HL-60 (cell line): ENCODE results near the gene KRT37.

Experiments
- DNase-seq, 2 experiments: peaks; one replicate each; pipeline ENCODE4 v3.0.0-alpha.2; 2010 to 2020; ENCODE audit warnings: low read depth in 1 of 2, low spot score in 1 of 2
- H3K27ac ChIP-seq: fragments of 250-450 bp; sonication (Bioruptor Pico); replicated peaks from 2 replicates; pipeline ENCODE4 v1.5.1; 2020; ENCODE audit warnings: mild to moderate bottlenecking, moderate library complexity
- H3K27me3 ChIP-seq: fragments of 250-450 bp; sonication (Bioruptor Pico); 2 replicates; pipeline ENCODE4 v1.5.1; 2021; ENCODE audit warnings: mild to moderate bottlenecking, moderate library complexity; ENCODE audit not compliant: insufficient read depth, poor library complexity, severe bottlenecking
- H3K4me3 ChIP-seq: replicated peaks from 2 replicates; pipeline ENCODE4 v1.5.1; 2011; ENCODE audit warnings: mild to moderate bottlenecking, control low read depth, low read length; ENCODE audit not compliant: insufficient read depth
- GABPA ChIP-seq: IDR thresholded peaks from 2 replicates; pipeline ENCODE4 v1.6.1; 2012; ENCODE audit warnings: low read depth
- POLR2AphosphoS5 ChIP-seq: IDR thresholded peaks from 2 replicates; pipeline ENCODE4 v1.6.1; 2012; ENCODE audit warnings: low read depth
- SPI1 ChIP-seq: IDR thresholded peaks from 2 replicates; pipeline ENCODE4 v1.6.1; 2012; ENCODE audit warnings: low read depth, mild to moderate bottlenecking, borderline replicate concordance
- TF ChIP-seq, protein P1 (sequence below): IDR thresholded peaks from one replicate; pipeline ENCODE4 v1.5.1; 2011; ENCODE audit warnings: low read length, control low read depth, inconsistent platforms; ENCODE audit not compliant: insufficient read depth
- TF ChIP-seq, protein P2 (sequence below): IDR thresholded peaks from 2 replicates; pipeline ENCODE4 v1.6.1; 2012; ENCODE audit warnings: low read depth; ENCODE audit not compliant: insufficient replicate concordance

The KRT37 gene

DNA sequence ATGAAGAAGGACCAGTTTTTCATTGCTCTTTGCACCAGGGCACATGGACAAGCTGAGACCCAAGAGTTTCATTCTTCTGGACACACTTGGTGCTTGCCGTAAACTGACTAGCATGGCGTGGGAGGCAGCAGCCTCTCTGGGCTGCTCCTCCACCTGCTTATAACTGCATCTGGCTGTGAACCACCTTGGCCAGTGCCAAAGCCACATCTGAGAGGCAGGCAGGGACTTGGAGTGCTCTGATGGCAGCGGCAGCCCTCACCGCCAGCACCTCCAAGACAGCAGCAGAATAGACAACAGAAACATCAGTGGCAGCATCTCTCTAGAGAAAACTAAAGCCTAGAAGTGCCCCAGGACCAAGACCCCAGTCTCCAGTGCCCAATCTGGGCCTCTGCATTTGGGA lies 4.7 kb downstream of the KRT37 start:
- H3K4me3 ChIP-seq: no peak overlapping the region
- TF ChIP-seq, protein P1, sequence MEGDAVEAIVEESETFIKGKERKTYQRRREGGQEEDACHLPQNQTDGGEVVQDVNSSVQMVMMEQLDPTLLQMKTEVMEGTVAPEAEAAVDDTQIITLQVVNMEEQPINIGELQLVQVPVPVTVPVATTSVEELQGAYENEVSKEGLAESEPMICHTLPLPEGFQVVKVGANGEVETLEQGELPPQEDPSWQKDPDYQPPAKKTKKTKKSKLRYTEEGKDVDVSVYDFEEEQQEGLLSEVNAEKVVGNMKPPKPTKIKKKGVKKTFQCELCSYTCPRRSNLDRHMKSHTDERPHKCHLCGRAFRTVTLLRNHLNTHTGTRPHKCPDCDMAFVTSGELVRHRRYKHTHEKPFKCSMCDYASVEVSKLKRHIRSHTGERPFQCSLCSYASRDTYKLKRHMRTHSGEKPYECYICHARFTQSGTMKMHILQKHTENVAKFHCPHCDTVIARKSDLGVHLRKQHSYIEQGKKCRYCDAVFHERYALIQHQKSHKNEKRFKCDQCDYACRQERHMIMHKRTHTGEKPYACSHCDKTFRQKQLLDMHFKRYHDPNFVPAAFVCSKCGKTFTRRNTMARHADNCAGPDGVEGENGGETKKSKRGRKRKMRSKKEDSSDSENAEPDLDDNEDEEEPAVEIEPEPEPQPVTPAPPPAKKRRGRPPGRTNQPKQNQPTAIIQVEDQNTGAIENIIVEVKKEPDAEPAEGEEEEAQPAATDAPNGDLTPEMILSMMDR: no peak
- TF ChIP-seq POLR2AphosphoS5 (no peak), GABPA (no peak), SPI1 (no peak)
- TF ChIP-seq, protein P2, sequence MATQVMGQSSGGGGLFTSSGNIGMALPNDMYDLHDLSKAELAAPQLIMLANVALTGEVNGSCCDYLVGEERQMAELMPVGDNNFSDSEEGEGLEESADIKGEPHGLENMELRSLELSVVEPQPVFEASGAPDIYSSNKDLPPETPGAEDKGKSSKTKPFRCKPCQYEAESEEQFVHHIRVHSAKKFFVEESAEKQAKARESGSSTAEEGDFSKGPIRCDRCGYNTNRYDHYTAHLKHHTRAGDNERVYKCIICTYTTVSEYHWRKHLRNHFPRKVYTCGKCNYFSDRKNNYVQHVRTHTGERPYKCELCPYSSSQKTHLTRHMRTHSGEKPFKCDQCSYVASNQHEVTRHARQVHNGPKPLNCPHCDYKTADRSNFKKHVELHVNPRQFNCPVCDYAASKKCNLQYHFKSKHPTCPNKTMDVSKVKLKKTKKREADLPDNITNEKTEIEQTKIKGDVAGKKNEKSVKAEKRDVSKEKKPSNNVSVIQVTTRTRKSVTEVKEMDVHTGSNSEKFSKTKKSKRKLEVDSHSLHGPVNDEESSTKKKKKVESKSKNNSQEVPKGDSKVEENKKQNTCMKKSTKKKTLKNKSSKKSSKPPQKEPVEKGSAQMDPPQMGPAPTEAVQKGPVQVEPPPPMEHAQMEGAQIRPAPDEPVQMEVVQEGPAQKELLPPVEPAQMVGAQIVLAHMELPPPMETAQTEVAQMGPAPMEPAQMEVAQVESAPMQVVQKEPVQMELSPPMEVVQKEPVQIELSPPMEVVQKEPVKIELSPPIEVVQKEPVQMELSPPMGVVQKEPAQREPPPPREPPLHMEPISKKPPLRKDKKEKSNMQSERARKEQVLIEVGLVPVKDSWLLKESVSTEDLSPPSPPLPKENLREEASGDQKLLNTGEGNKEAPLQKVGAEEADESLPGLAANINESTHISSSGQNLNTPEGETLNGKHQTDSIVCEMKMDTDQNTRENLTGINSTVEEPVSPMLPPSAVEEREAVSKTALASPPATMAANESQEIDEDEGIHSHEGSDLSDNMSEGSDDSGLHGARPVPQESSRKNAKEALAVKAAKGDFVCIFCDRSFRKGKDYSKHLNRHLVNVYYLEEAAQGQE: no peak
- no peak for DNase-seq
- H3K27ac ChIP-seq: no peak overlapping the region
- H3K27me3 ChIP-seq: no peaks in the 10 kb centered on the region

DNA sequence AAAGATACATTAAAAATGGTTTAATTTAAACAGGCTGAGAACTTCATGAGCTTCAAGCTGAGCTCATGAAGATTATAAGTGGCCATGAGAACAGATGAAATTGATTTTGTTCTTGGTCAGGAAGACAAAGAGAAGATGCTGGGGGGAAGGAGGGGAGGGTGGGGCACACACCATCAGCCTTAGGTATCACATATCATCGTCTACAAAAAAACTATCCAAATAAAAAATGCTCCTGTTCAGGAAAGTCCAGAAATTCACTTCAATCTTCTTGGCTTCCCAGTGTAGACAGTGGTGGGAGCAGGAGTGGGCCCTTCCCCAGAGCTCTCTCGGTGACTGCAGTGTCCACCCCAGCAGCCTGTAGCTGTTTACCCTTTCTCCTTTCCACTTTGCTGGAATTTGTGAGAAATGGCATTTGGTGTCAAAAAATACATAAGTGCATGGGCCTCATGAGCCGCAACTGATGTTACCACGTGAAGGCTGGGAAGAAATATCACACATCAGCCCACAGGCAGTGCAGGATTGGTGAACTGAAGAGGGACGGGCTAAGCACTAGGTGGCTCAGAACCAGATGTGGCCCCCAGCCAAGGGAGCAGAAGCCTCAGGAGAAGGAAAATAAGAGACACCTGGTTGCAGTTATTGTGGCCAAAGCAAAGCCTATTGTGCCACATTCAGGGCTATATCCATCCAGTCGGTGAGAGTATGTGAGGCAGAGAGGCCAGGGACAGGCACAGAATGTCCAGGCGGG lies 6.1 kb downstream of the KRT37 start:
- Histone ChIP-seq H3K4me3 (no peak overlapping the region), H3K27ac (no peak overlapping the region), H3K27me3 (no peaks in the 10 kb centered on the region)
- TF ChIP-seq GABPA (no peak), POLR2AphosphoS5 (no peak)
- TF ChIP-seq, protein P1: no peak
- TF ChIP-seq, protein P2: no peak
- no peak for DNase-seq

DNA sequence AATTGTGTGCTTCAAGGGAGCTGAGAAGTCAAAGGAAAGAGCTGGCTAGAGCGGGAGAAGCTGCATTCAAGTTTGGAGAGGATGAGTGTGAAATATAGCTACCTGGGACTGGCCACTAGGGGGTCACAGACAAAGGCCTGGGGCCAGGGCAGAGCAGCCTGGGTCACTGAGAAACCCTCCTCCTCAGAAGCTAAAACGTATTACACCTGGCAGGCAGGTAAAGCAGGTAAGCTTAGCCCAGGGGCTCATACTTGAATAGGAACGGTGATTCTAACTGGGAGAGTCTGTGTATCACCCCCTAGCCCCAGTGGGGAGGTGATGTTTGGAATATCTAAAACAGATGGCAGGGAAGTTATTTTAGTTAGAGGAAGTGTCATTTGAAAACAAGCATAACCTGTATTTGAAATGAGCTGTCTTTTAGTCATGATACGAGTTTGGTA lies 6.8 kb downstream of the KRT37 start:
- H3K27me3 ChIP-seq: no peaks in the 10 kb centered on the region
- DNase-seq: no peak
- no peak for TF ChIP-seq SPI1
- no peak for TF ChIP-seq POLR2AphosphoS5
- TF ChIP-seq, protein P2: no peak
- no peak for TF ChIP-seq GABPA
- TF ChIP-seq, protein P1: peak; percentile 10
- H3K27ac ChIP-seq: no peak overlapping the region
- no peak overlapping the region for H3K4me3 ChIP-seq
